ENCODE data around the gene NBPF4. TPM values are rescaled to one million over a fixed set of nuclear protein-coding genes. Genes with fewer than 3 reads are reported as not detected.
"Not testable (repeated sequence)": the region's sequence is repeated elsewhere in the genome, so short reads cannot be mapped to it uniquely, and the experiment has no call there.

NBPF4 gene
- total and polyA plus RNA-seq, 9 donors = 0.05 to 0.11 TPM; not detected in 7

- peaks cover 7% of the 10 kb centered on the region for H3K4me1 ChIP-seq (ENCODE audit: control insufficient read depth, insufficient read depth, low read length)
- WGBS (ENCODE audit: insufficient coverage) = 68% methylated on average over 7 of the region's 11 CpGs
These were observed 34.3 kb downstream of the NBPF4 start for GRCh38 chr1:108209456-108210108.

GRCh38 chr1:108208724-108209446 lies 35.0 kb downstream of the NBPF4 start:
- no peaks in the 10 kb centered on the region for H3K27me3 ChIP-seq (ENCODE audit: control insufficient read depth, insufficient read depth, low read length)
- no peak overlapping the region for H3K27ac ChIP-seq (ENCODE audit: low read length)
- 38% methylated on average over 5 of the region's 11 CpGs for WGBS (ENCODE audit: insufficient coverage)
- no peaks in the 10 kb centered on the region for H3K9me3 ChIP-seq (replicated peaks; ENCODE audit: control insufficient read depth, low read depth, low read length)
- no peak overlapping the region for H3K4me3 ChIP-seq (ENCODE audit: low read length)
- peaks cover 7% of the 10 kb centered on the region for H3K4me1 ChIP-seq (ENCODE audit: control insufficient read depth, insufficient read depth, low read length)
- DNase-seq = peak; percentile 60
- H3K36me3 ChIP-seq (ENCODE audit: control insufficient read depth, insufficient read depth, low read length) = no peaks in the 10 kb centered on the region

More at GRCh38 chr1:108209456-108210108, 34.3 kb downstream of the NBPF4 start:
- no peaks in the 10 kb centered on the region for H3K36me3 ChIP-seq (ENCODE audit: control insufficient read depth, insufficient read depth, low read length)
- H3K4me3 ChIP-seq (ENCODE audit: low read length) = no peak overlapping the region
- no peaks in the 10 kb centered on the region for H3K9me3 ChIP-seq (replicated peaks; ENCODE audit: control insufficient read depth, low read depth, low read length)
- H3K27ac ChIP-seq (ENCODE audit: low read length) = no peak overlapping the region
- no peak for DNase-seq
- no peaks in the 10 kb centered on the region for H3K27me3 ChIP-seq (ENCODE audit: control insufficient read depth, insufficient read depth, low read length)

- no CpG with 5 or more reads among the region's 3 CpGs for WGBS (ENCODE audit: insufficient coverage)
- H3K9me3 ChIP-seq (replicated peaks; ENCODE audit: control insufficient read depth, low read depth, low read length); DNase-seq; H3K36me3 ChIP-seq (ENCODE audit: control insufficient read depth, insufficient read depth, low read length); H3K4me1 ChIP-seq (ENCODE audit: control insufficient read depth, insufficient read depth, low read length); H3K4me3 ChIP-seq (ENCODE audit: low read length); H3K27ac ChIP-seq (ENCODE audit: low read length); H3K27me3 ChIP-seq (ENCODE audit: control insufficient read depth, insufficient read depth, low read length): not testable (repeated sequence)
These were observed 40.3 kb downstream of the NBPF4 start for GRCh38 chr1:108203582-108203981.

- Histone ChIP-seq H3K4me3 (ENCODE audit: low read length) (no peak overlapping the region), H3K36me3 (ENCODE audit: control insufficient read depth, insufficient read depth, low read length) (peaks cover 8% of the 10 kb centered on the region), H3K27ac (ENCODE audit: low read length) (no peak overlapping the region), H3K27me3 (ENCODE audit: control insufficient read depth, insufficient read depth, low read length) (no peaks in the 10 kb centered on the region), H3K9me3 (replicated peaks; ENCODE audit: control insufficient read depth, low read depth, low read length) (no peaks in the 10 kb centered on the region), H3K4me1 (ENCODE audit: control insufficient read depth, insufficient read depth, low read length) (peaks cover 4% of the 10 kb centered on the region)
- no CpG with 5 or more reads among the region's 5 CpGs for WGBS (ENCODE audit: insufficient coverage)
- no peak for DNase-seq
These were observed 42.2 kb downstream of the NBPF4 start for GRCh38 chr1:108201687-108202086.

GRCh38 chr1:108200687-108201051 lies 43.2 kb downstream of the NBPF4 start:
- WGBS (ENCODE audit: insufficient coverage) = 0% methylated on average over 3 of the region's 10 CpGs
- H3K4me1 ChIP-seq (ENCODE audit: control insufficient read depth, insufficient read depth, low read length) = peaks cover 4% of the 10 kb centered on the region
- peak overlapping the region; percentile 87 for H3K27ac ChIP-seq (ENCODE audit: low read length)
- H3K36me3 ChIP-seq (ENCODE audit: control insufficient read depth, insufficient read depth, low read length) = peaks cover 10% of the 10 kb centered on the region
- peak; percentile 57 for DNase-seq
- H3K27me3 ChIP-seq (ENCODE audit: control insufficient read depth, insufficient read depth, low read length) = no peaks in the 10 kb centered on the region
- peak overlapping the region; percentile 86 for H3K4me3 ChIP-seq (ENCODE audit: low read length)
- H3K9me3 ChIP-seq (replicated peaks; ENCODE audit: control insufficient read depth, low read depth, low read length) = no peaks in the 10 kb centered on the region

GRCh38 chr1:108199781-108200686 lies 43.8 kb downstream of the NBPF4 start, which contains the start of gene SLC25A24:
Gene SLC25A24 (minus strand): TSS chr1:108200343. CDS start chr1:108200138, 205 bp downstream.
- Histone ChIP-seq H3K36me3 (ENCODE audit: control insufficient read depth, insufficient read depth, low read length) (peaks cover 12% of the 10 kb centered on the region), H3K4me1 (ENCODE audit: control insufficient read depth, insufficient read depth, low read length) (peaks cover 4% of the 10 kb centered on the region), H3K4me3 (ENCODE audit: low read length) (peak within 1 kb of the TSS; percentile 88), H3K9me3 (replicated peaks; ENCODE audit: control insufficient read depth, low read depth, low read length) (no peaks in the 10 kb centered on the region), H3K27me3 (ENCODE audit: control insufficient read depth, insufficient read depth, low read length) (no peaks in the 10 kb centered on the region), H3K27ac (ENCODE audit: low read length) (peak within 1 kb of the TSS; percentile 93)
- DNase-seq = peak; percentile 90
- under 1% methylated on average over 97 of the region's 97 CpGs for WGBS (ENCODE audit: insufficient coverage)

- Histone ChIP-seq H3K4me1 (ENCODE audit: control insufficient read depth, insufficient read depth, low read length) (peaks cover 4% of the 10 kb centered on the region), H3K36me3 (ENCODE audit: control insufficient read depth, insufficient read depth, low read length) (peaks cover 16% of the 10 kb centered on the region), H3K27me3 (ENCODE audit: control insufficient read depth, insufficient read depth, low read length) (no peaks in the 10 kb centered on the region), H3K9me3 (replicated peaks; ENCODE audit: control insufficient read depth, low read depth, low read length) (no peaks in the 10 kb centered on the region), H3K4me3 (ENCODE audit: low read length) (peak overlapping the region; percentile 88), H3K27ac (ENCODE audit: low read length) (peak overlapping the region; percentile 93)
- WGBS (ENCODE audit: insufficient coverage) = 3% methylated on average over 7 of the region's 9 CpGs
- DNase-seq = peak; percentile 51
These were observed 44.6 kb downstream of the NBPF4 start for GRCh38 chr1:108199201-108199691.

- Histone ChIP-seq H3K27ac (ENCODE audit: low read length) (no peak overlapping the region), H3K9me3 (replicated peaks; ENCODE audit: control insufficient read depth, low read depth, low read length) (peaks cover 8% of the 10 kb centered on the region), H3K36me3 (ENCODE audit: control insufficient read depth, insufficient read depth, low read length) (peaks cover 35% of the 10 kb centered on the region), H3K4me1 (ENCODE audit: control insufficient read depth, insufficient read depth, low read length) (no peaks in the 10 kb centered on the region), H3K27me3 (ENCODE audit: control insufficient read depth, insufficient read depth, low read length) (no peaks in the 10 kb centered on the region), H3K4me3 (ENCODE audit: low read length) (no peak overlapping the region)
- WGBS (ENCODE audit: insufficient coverage) = no CpG with 5 or more reads among the region's 1 CpG
- no peak for DNase-seq
These were observed 49.8 kb downstream of the NBPF4 start for GRCh38 chr1:108194051-108194450.

- DNase-seq = no peak
- WGBS (ENCODE audit: insufficient coverage) = no CpG with 5 or more reads among the region's 1 CpG
- H3K36me3 ChIP-seq (ENCODE audit: control insufficient read depth, insufficient read depth, low read length) = peaks cover 38% of the 10 kb centered on the region
- no peaks in the 10 kb centered on the region for H3K27me3 ChIP-seq (ENCODE audit: control insufficient read depth, insufficient read depth, low read length)
- peaks cover 12% of the 10 kb centered on the region for H3K9me3 ChIP-seq (replicated peaks; ENCODE audit: control insufficient read depth, low read depth, low read length)
- H3K4me1 ChIP-seq (ENCODE audit: control insufficient read depth, insufficient read depth, low read length) = no peaks in the 10 kb centered on the region
- H3K4me3 ChIP-seq (ENCODE audit: low read length) = no peak overlapping the region
- H3K27ac ChIP-seq (ENCODE audit: low read length) = no peak overlapping the region
These were observed 50.5 kb downstream of the NBPF4 start for GRCh38 chr1:108193333-108193732.
